HUDEP-2 (cell line): ENCODE measurements around the gene ATF7IP.

ENCODE experiments used
- DNase-seq, 76 experiments: peaks; one replicate each; lab custom pipeline; 2025; ENCODE audit not compliant: unreplicated experiment in 76 of 76; lab: John Stamatoyannopoulos, UW

ATF7IP gene

GRCh38 chr12:14410841-14411569, 45.5 kb downstream of the ATF7IP start:
- DNase-seq = peak in 8 of 76 experiments; percentile 1 to 29 (median 22)

- DNase-seq = peak in 19 of 76 experiments; percentile 10 to 63 (median 31)
Measured at GRCh38 chr12:14416658-14417057, 51.2 kb downstream of the ATF7IP start.

- peak in 25 of 76 experiments; percentile 3 to 50 (median 20) for DNase-seq
Measured at GRCh38 chr12:14417715-14418114, 52.2 kb downstream of the ATF7IP start.

- DNase-seq = no peak
Measured at GRCh38 chr12:14418451-14418890, 53.0 kb downstream of the ATF7IP start.

- DNase-seq = no peak
Measured at GRCh38 chr12:14422516-14423230, 57.2 kb downstream of the ATF7IP start.

GRCh38 chr12:14424545-14424944, 59.1 kb downstream of the ATF7IP start:
- no peak for DNase-seq

- DNase-seq = no peak
Measured at GRCh38 chr12:14426792-14427191, 61.3 kb downstream of the ATF7IP start.

GRCh38 chr12:14427929-14428328, 62.4 kb downstream of the ATF7IP start:
- DNase-seq = no peak

GRCh38 chr12:14430394-14430986, 65.0 kb downstream of the ATF7IP start:
- no peak for DNase-seq

GRCh38 chr12:14431975-14432374, 66.5 kb downstream of the ATF7IP start:
- DNase-seq = no peak

GRCh38 chr12:14435627-14436026, 70.1 kb downstream of the ATF7IP start:
- DNase-seq = no peak

- no peak for DNase-seq
Measured at GRCh38 chr12:14442221-14442881, 76.9 kb downstream of the ATF7IP start.

- no peak for DNase-seq
Measured at GRCh38 chr12:14443531-14443930, 78.0 kb downstream of the ATF7IP start.

GRCh38 chr12:14450479-14450878, 85.0 kb downstream of the ATF7IP start:
- DNase-seq = no peak

- no peak for DNase-seq
Measured at GRCh38 chr12:14452336-14452735, 86.9 kb downstream of the ATF7IP start.

GRCh38 chr12:14452865-14453264, 87.4 kb downstream of the ATF7IP start:
- DNase-seq = peak in 1 of 76 experiments; percentile 1

- peak in 41 of 76 experiments; percentile 0 to 64 (median 20) for DNase-seq
Measured at GRCh38 chr12:14454098-14454907, 88.8 kb downstream of the ATF7IP start.

- DNase-seq = no peak
Measured at GRCh38 chr12:14460212-14460841, 94.8 kb downstream of the ATF7IP start.

- no peak for DNase-seq
Measured at GRCh38 chr12:14471497-14471896, 106.0 kb downstream of the ATF7IP start.
